OCI-LY3 (cell line): Measurements from ENCODE around the gene NR5A1.

ENCODE experiments used
- CTCF ChIP-seq: fragments of 200-600, 300-600 bp; sonication (generic); IDR thresholded peaks from 2 replicates; pipeline ENCODE4 v1.5.1; 2014; ENCODE audit warnings: antibody characterized with exemption, low read length, low read depth
- EZH2phosphoT487 ChIP-seq: fragments of 200-600 bp; shearing (Covaris generic); IDR thresholded peaks from 2 replicates; pipeline ENCODE4 v1.6.1; 2018; ENCODE audit warnings: antibody characterized with exemption, mixed run types, low read depth

GRCh38 chr9:124502711-124503702, 4.2 kb downstream of the NR5A1 start:
- no peak for TF ChIP-seq CTCF
- TF ChIP-seq EZH2phosphoT487, result no peak
